Measurements from ENCODE around the gene PRODH.
"Not testable (repeated sequence)": the region's sequence is repeated elsewhere in the genome, so short reads cannot be mapped to it uniquely, and the experiment has no call there.

The PRODH gene

DNA sequence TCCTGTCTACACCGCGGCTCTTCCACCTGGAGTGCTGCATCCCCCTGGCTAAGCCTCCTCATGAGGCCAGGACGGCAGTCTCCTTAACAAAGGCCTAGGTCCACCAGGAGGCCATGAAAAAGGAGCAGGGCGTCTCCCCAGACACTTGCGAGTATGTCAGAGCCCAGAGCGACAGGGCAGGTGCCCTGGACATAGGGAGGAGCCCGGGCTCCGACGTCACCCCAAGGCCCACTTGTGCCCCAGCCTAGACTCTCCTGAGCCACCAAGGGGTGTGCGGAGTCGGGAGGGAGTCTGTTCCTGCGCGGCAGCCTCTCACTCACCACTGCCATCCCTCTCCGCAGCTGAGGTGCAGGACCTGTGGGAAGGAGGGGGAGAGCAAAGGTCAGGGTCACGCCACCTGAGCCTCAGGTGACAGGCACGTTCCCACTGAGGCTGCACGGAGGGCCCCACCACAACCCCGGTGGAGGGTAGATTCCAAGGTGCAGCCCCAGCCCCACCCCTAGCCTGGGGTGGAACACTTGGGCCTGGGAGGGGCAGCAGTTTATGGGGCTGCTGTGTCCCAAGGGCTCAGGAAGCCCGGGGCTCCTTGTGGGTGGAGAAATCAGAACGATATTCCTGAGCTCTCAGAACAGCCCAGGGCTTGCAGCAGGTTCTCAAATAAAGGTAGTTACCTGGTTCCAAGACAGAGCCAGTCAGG is 10.6 kb downstream of the PRODH start:
- no peaks in the 10 kb centered on the region for H3K27me3 ChIP-seq
- H3K4me3 ChIP-seq: no peak overlapping the region
- no peaks in the 10 kb centered on the region for H3K9me3 ChIP-seq
- no peak overlapping the region for H3K9ac ChIP-seq
- no peaks in the 10 kb centered on the region for H3K36me3 ChIP-seq
- no peaks in the 10 kb centered on the region for H3K4me1 ChIP-seq
- no peak overlapping the region for H3K4me2 ChIP-seq
- H4K20me1 ChIP-seq: no peaks in the 10 kb centered on the region
- no peak for TF ChIP-seq Cebpa-rat (IDR thresholded peaks at IDR 0.05)
- no peak overlapping the region for H3K27ac ChIP-seq

DNA sequence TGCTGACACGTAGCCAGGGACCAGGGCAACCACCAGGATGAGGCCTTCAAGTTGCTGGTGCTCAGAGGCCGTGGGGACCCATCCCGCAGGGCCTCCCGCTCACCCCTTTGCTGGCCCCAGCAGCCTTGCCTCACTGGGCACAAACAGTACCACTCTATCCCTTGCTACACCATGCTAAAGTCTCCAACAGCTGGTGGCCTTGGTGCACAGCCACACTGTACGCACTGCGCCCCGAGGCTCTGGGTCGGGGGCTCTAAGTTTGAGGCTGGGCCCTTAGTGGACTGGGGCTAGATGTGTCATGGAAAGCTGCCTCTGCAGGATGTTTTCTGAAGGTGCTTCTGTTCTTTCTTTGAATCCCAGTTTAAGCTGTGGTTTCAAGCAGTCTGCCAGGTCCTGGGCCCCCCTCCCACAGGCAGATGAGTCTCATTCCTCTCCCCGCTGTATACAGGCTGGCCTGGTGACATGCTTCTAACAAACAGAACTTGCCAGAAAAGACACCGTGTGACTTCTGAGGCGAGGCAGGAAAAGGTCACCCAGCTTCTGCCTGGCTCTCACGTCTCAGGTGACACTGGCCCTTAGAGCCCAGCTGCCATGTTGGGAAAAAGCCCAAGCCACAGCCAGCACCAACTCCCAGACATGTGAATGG is 15.7 kb downstream of the PRODH start:
- H4K20me1 ChIP-seq, H3K27me3 ChIP-seq, H3K9ac ChIP-seq, H3K4me2 ChIP-seq, H3K9me3 ChIP-seq, H3K4me3 ChIP-seq, H3K4me1 ChIP-seq, H3K36me3 ChIP-seq, H3K27ac ChIP-seq: not testable (repeated sequence)

DNA sequence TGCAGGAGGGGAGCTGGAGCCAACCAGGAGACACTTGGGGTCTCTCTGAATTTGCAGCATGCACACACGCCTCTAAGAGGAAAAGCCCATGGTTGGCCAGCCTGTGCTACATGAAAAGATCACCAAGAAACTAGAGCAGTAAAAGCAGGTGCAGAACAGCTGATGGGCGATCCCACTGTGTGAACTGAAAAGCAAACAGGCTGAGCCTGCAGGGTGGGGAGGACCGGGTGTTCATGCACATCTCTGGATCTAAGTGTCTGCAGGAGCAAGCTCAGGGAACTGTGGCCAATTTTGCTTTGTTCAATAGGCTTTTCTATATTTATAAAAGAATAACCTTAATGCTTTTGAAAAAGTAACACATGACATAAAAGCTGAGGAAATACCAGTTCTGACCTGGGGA is 18.3 kb downstream of the PRODH start:
- H3K36me3 ChIP-seq, H3K4me1 ChIP-seq, H4K20me1 ChIP-seq, H3K9ac ChIP-seq, H3K4me3 ChIP-seq, H3K4me2 ChIP-seq, H3K27ac ChIP-seq, H3K9me3 ChIP-seq, H3K27me3 ChIP-seq: not testable (repeated sequence)

DNA sequence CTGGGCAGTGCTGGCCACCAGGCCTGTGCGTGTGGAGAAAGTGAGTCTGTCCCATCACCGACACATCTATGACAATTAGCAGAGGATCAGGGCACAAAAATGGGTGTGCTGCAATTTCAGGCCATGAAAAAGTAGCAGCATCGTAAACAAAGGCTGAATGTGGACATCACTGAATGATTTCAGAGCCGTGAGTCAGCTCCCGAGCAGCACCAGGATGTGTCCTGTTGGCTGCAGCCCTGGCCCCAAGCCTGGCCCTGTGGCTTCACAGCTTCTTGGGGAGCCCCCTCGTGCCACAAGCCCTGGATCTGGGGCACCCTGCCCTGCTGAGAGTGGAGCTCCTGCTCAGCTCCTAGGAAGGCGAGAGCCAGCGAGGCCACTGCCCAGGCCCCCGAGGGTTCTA is 20.5 kb downstream of the PRODH start:
- not testable (repeated sequence) for H4K20me1 ChIP-seq, H3K27ac ChIP-seq, H3K9me3 ChIP-seq, H3K27me3 ChIP-seq, H3K4me1 ChIP-seq, H3K36me3 ChIP-seq, H3K9ac ChIP-seq, H3K4me3 ChIP-seq, H3K4me2 ChIP-seq

DNA sequence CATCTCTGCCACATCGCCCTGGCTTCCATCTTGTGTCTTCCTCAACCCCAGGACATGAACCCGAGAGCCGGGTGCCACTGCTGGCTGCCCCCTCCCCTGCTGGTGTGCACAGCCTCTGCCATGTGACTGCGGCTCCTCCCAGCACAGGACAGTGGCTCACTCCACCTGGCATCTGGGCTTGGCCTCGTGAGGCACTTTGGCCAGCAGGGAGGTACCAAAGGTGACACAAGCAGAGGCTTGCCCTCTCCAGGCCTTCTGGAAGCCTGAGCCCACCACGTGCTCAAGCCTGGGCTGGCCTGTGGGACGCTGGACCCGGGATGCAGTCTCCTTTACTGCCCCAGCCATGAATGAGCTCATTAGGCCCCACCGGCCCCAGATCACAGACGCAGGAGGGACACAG is 21.5 kb downstream of the PRODH start:
- not testable (repeated sequence) for H3K4me2 ChIP-seq, H3K27me3 ChIP-seq, H4K20me1 ChIP-seq, H3K9me3 ChIP-seq, H3K27ac ChIP-seq, H3K4me1 ChIP-seq, H3K9ac ChIP-seq, H3K36me3 ChIP-seq, H3K4me3 ChIP-seq

DNA sequence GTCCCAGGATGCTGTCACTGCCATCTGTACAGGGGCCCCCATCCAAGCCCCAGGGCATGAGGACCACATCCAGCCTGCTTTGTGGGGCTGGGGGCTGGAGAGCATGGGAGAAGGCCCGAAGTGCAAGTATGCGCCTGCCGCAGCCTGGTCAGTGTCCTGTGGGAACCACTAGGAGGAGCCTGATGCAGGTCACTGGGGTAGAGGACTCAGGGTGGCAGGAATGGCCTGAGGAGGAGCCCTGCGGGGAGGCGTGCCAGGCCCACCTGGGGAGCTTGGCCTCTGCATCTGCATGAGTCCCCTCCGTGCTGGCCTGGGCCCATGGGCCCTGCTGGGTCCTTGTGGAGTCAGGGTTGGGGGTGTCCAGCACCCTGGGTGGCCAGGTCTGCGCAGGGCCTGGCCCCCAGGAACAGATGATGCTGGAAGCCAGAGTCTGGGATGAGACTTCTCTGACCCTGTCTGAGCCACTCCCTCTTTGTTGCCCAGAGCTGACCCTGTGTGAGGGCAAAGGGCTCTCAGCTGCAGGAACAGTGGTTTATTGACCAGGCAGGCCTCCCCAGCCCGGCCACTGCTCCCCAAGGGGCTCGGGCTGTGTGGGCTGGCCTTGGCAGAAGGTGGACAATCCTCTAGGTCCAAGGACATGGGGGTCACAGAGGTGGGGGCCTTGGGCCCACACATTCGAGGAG is 23.7 kb downstream of the PRODH start:
- H3K4me3 ChIP-seq, H3K4me2 ChIP-seq, H3K27me3 ChIP-seq, H4K20me1 ChIP-seq, H3K9ac ChIP-seq, H3K27ac ChIP-seq, H3K36me3 ChIP-seq, H3K9me3 ChIP-seq, H3K4me1 ChIP-seq: not testable (repeated sequence)

DNA sequence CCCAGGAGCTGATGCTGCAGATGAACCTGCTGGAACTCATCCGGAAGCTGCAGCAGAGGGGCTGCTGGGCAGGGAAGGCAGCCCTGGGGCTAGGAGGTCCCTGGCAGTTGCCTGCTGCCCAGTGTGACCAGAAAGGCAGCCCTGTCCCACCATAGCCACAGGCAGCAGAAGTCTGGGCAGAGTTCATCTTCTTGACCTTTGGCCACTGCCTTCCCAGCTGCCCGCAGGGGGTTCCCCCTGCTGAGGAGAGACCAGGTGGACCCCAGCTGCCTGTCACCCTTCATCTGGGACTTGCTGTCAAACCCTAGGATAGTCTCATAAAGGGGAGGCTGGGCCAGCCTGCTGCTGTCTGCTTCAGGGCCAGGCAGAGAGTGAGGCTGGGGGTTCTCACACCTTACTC is 24.6 kb downstream of the PRODH start:
- not testable (repeated sequence) for H3K36me3 ChIP-seq, H4K20me1 ChIP-seq, H3K9me3 ChIP-seq, H3K4me2 ChIP-seq, H3K4me1 ChIP-seq, H3K27me3 ChIP-seq, H3K27ac ChIP-seq, H3K9ac ChIP-seq, H3K4me3 ChIP-seq

DNA sequence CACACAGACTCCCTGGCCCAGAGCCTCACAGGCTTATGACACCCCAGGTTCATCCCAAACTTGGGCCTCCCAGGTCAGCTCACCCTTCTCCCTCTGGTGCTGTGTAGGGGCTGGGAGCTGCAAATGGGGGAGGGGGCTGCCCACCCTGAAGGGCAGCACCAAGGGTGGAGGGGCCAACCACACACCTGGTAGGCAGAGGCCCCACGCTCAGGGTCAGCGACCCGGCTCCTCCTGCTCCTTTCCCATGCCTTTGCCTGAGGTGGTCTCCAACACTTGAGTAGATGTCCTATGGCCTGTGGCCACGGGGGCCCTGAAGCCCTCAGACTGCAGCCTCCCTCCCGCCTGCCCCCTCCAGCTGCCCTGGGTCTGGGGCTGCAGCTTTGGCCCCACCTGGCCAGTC is 26.5 kb downstream of the PRODH start:
- Histone ChIP-seq H3K9me3 (no peaks in the 10 kb centered on the region), H3K4me1 (no peaks in the 10 kb centered on the region), H4K20me1 (no peaks in the 10 kb centered on the region), H3K9ac (no peak overlapping the region), H3K27me3 (no peaks in the 10 kb centered on the region), H3K4me3 (no peak overlapping the region), H3K4me2 (no peak overlapping the region), H3K27ac (no peak overlapping the region), H3K36me3 (no peaks in the 10 kb centered on the region)
- no peak for TF ChIP-seq Cebpa-rat (IDR thresholded peaks at IDR 0.05)

DNA sequence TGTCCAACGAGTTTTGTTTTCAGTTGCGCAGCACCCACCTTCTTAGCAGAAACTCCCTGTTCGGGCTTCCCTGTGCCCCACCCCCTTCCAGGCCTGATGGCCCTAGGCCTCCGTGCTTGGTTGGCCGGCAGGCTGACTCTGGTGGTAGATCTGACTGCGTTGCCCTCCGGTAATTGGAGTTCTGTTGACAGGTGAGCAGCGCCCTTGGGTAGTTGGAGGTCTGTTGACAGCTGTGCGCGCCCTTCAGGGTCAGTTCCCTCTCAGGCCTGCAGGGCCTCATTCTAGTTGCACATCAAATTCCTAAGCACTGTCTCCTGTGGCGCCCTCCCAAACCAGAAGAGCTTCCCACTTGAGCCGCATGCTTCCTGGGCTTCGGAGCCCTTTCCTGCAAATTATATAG is 29.2 kb downstream of the PRODH start:
- H3K9me3 ChIP-seq: no peaks in the 10 kb centered on the region
- no peak overlapping the region for H3K4me2 ChIP-seq
- H3K36me3 ChIP-seq: no peaks in the 10 kb centered on the region
- H3K27ac ChIP-seq: no peak overlapping the region
- TF ChIP-seq Cebpa-rat (IDR thresholded peaks at IDR 0.05): no peak
- H3K4me1 ChIP-seq: no peaks in the 10 kb centered on the region
- H3K9ac ChIP-seq: no peak overlapping the region
- no peaks in the 10 kb centered on the region for H4K20me1 ChIP-seq
- no peak overlapping the region for H3K4me3 ChIP-seq
- H3K27me3 ChIP-seq: no peaks in the 10 kb centered on the region

DNA sequence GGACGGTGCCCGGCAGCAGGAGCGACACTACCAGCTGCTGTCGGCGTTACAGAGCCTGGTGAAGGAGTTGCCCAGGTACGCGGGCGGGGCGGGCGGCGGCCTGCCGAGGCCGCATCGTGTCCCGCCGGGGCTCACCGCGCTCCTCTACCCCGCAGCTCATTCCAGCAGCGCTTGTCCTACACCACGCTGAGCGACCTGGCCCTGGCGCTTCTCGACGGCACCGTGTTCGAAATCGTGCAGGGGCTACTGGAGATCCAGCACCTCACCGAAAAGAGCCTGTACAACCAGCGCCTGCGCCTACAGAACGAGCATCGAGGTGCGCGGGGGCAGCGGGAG is 29.7 kb downstream of the PRODH start:
- not testable (repeated sequence) for H3K4me3 ChIP-seq

More for the DNA sequence above, 29.7 kb downstream of the PRODH start:
- not testable (repeated sequence) for H3K9me3 ChIP-seq, H3K4me2 ChIP-seq, H3K4me1 ChIP-seq, H3K9ac ChIP-seq, H4K20me1 ChIP-seq, H3K27ac ChIP-seq, H3K36me3 ChIP-seq, H3K27me3 ChIP-seq
